ENCODE measurements around the gene ZIC5. TPM values are rescaled to one million over a fixed set of nuclear protein-coding genes. Genes with fewer than 3 reads are reported as not detected.

ZIC5 gene
- total and polyA plus RNA-seq, 11 donors = not detected

DNA sequence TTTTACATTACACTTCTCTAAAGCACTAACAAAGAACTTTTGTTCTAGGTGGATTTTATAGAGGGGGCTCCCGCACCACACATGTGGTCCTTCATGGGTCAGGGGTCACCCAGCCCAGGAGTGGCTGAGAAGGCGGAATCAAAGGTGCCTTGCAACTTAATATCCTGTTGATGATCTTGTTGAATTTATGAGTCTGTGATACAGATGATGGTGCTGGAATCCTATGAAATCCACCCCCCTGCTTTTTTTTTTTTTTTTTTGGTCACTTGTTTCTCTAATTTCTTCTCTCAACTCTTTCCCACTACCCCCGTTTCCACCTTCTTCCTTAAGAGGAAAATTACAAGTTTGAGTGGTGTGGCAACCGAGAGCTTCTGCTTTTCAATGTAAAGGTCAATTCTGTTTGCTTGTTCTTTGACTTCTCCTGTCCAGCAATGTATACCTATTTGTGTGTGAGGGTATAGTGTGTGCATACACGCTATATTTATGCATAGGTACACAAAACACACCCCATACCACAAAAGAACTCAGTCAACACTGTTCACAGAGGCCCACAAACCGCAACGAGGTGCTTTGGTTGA lies 5.9 kb upstream of the ZIC5 start:
- 48 to 49% (median 48%) methylated on average over 7 of the region's 7 CpGs for WGBS, 4 donors
- Histone ChIP-seq H3K9me3 (peaks cover 0 to 7% (median 0%) of the 10 kb centered on the region in 12 donors), H3K4me1 (peaks cover 4 to 35% (median 23%) of the 10 kb centered on the region in 12 donors), H3K27me3 (peaks cover 72 to 100% (median 97%) of the 10 kb centered on the region in 9 donors), H3K36me3 (no peaks in the 10 kb centered on the region), H3K27ac (no peak overlapping the region), H3K4me3 (no peak overlapping the region)
- TF ChIP-seq, protein P1, sequence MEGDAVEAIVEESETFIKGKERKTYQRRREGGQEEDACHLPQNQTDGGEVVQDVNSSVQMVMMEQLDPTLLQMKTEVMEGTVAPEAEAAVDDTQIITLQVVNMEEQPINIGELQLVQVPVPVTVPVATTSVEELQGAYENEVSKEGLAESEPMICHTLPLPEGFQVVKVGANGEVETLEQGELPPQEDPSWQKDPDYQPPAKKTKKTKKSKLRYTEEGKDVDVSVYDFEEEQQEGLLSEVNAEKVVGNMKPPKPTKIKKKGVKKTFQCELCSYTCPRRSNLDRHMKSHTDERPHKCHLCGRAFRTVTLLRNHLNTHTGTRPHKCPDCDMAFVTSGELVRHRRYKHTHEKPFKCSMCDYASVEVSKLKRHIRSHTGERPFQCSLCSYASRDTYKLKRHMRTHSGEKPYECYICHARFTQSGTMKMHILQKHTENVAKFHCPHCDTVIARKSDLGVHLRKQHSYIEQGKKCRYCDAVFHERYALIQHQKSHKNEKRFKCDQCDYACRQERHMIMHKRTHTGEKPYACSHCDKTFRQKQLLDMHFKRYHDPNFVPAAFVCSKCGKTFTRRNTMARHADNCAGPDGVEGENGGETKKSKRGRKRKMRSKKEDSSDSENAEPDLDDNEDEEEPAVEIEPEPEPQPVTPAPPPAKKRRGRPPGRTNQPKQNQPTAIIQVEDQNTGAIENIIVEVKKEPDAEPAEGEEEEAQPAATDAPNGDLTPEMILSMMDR (IDR thresholded peaks at IDR 0.05) = no peak
- TF ChIP-seq POLR2A (IDR thresholded peaks at IDR 0.05) = no peak
- DNase-seq (no peak), ATAC-seq (no peak)
- intact Hi-C loops (cut with DNase I) = no loop called here

DNA sequence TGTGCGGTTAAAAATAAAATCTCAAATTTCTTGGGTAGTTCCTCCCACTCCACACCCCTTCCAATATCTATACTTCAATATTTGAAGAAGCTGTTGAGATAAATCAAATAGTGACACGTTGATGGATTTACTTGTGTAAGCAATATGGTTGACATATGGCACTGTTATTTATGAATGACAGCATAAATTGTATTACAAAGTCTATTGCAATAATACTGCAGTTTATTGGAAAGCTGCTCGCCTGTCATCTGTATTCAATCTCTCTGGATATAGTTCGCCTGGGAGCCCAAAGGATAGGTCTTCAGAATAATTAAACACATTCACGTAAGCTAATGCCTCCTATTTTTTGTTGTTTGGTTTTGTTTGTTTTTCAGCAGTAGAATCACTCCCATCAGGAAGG lies 5.0 kb upstream of the ZIC5 start:
- peaks cover 72 to 100% (median 98%) of the 10 kb centered on the region in 9 donors for H3K27me3 ChIP-seq
- 77 to 80% (median 79%) methylated on average over 5 of the region's 5 CpGs for WGBS, 4 donors
- no peak overlapping the region for H3K27ac ChIP-seq
- DNase-seq = no peak
- no peaks in the 10 kb centered on the region for H3K36me3 ChIP-seq
- H3K4me3 ChIP-seq = no peak overlapping the region
- no peak for ATAC-seq
- TF ChIP-seq, protein P1 (IDR thresholded peaks at IDR 0.05) = no peak
- TF ChIP-seq POLR2A (IDR thresholded peaks at IDR 0.05) = no peak
- H3K9me3 ChIP-seq = peaks cover 0 to 7% (median 0%) of the 10 kb centered on the region in 12 donors
- intact Hi-C loops (cut with DNase I) = no loop called here
- H3K4me1 ChIP-seq = peaks cover 4 to 32% (median 19%) of the 10 kb centered on the region in 12 donors

DNA sequence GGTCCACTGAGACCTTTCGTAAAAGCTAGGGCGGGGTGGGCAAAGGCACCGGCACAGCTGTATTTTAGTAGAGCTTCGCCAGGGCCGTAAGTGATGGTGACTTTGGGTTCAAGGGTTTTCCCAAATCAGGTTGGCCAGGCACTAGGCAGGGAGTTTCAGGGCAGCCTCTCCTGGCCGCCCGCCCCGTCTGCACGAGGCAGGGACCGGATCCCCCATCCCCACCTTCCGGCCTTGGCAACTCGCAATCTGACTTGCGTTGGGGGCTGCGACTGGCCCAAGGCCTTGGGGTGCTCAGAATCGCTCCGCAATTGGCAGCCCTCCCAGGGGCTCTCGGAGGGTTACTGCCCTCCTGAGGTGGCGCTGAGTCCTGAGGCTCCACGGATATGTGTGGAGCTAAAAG lies 4.1 kb upstream of the ZIC5 start:
- ATAC-seq (no peak), DNase-seq (no peak)
- Histone ChIP-seq H3K4me1 (peaks cover 4 to 35% (median 14%) of the 10 kb centered on the region in 12 donors), H3K9me3 (peaks cover 0 to 7% (median 0%) of the 10 kb centered on the region in 12 donors), H3K4me3 (no peak overlapping the region), H3K27me3 (peaks cover 77 to 100% (median 98%) of the 10 kb centered on the region in 9 donors), H3K36me3 (no peaks in the 10 kb centered on the region), H3K27ac (no peak overlapping the region)
- intact Hi-C loops (cut with DNase I) = no loop called here
- 19 to 34% (median 25%) methylated on average over 7 to 19 of the region's 19 CpGs for WGBS, 4 donors
- TF ChIP-seq POLR2A (IDR thresholded peaks at IDR 0.05) = no peak
- TF ChIP-seq, protein P1 (IDR thresholded peaks at IDR 0.05) = no peak

- DNase-seq (no peak), ATAC-seq (no peak)
- H3K4me3 ChIP-seq = no peak overlapping the region
- intact Hi-C loops (cut with DNase I) = no loop called here
- H3K27ac ChIP-seq = no peak overlapping the region
- H3K36me3 ChIP-seq = no peaks in the 10 kb centered on the region
- no peak for TF ChIP-seq POLR2A (IDR thresholded peaks at IDR 0.05)
- TF ChIP-seq, protein P1 (IDR thresholded peaks at IDR 0.05) = no peak
- H3K9me3 ChIP-seq = peaks cover 0 to 7% (median 0%) of the 10 kb centered on the region in 12 donors
- WGBS, 4 donors = 8 to 10% (median 8%) methylated on average over 18 to 34 of the region's 34 CpGs
- peaks cover 3 to 32% (median 10%) of the 10 kb centered on the region in 12 donors for H3K4me1 ChIP-seq
- peaks cover 75 to 97% (median 94%) of the 10 kb centered on the region in 9 donors for H3K27me3 ChIP-seq
These were observed 3.5 kb upstream of the ZIC5 start for GRCh38 chr13:99974939-99975561.
